ENCODE measurements around the gene KPNA6.

- TF ChIP-seq CTCF (IDR thresholded peaks at IDR 0.05) (no peak), POLR2A (IDR thresholded peaks at IDR 0.05) (no peak), POLR2AphosphoS5 (IDR thresholded peaks at IDR 0.05) (no peak)
Observed at GRCh38 chr1:32199043-32199716, 91.3 kb downstream of the KPNA6 start.

All from prostate gland (tissue), 2 donors.